GM10248 (cell line): ENCODE results near the gene SPEM2.

Source experiments
- CTCF ChIA-PET: fragments of 300-600 bp; sonication (Branson Sonifier 250); formaldehyde crosslinking; extraction: SDS; loops from one replicate; lab custom pipeline; 2021; ENCODE audit warnings: antibody characterized with exemption; lab: Yijun Ruan, JAX
- POLR2A ChIA-PET: fragments of 350-650 bp; sonication (Branson Sonifier 250); formaldehyde crosslinking; extraction: SDS; loops from one replicate; lab custom pipeline; 2020; ENCODE audit warnings: antibody characterized with exemption; lab: Yijun Ruan, JAX
- DNase-seq: peaks from one replicate; pipeline ENCODE4 v3.0.0; 2012; ENCODE audit errors: extremely low spot score
- TF ChIP-seq, protein P1 (sequence below): IDR thresholded peaks from 2 replicates; pipeline ENCODE4 v1.5.1; 2012; ENCODE audit warnings: mild to moderate bottlenecking, low read depth; ENCODE audit errors: extremely low read depth, missing control alignments, control extremely low read depth

SPEM2 gene

DNA sequence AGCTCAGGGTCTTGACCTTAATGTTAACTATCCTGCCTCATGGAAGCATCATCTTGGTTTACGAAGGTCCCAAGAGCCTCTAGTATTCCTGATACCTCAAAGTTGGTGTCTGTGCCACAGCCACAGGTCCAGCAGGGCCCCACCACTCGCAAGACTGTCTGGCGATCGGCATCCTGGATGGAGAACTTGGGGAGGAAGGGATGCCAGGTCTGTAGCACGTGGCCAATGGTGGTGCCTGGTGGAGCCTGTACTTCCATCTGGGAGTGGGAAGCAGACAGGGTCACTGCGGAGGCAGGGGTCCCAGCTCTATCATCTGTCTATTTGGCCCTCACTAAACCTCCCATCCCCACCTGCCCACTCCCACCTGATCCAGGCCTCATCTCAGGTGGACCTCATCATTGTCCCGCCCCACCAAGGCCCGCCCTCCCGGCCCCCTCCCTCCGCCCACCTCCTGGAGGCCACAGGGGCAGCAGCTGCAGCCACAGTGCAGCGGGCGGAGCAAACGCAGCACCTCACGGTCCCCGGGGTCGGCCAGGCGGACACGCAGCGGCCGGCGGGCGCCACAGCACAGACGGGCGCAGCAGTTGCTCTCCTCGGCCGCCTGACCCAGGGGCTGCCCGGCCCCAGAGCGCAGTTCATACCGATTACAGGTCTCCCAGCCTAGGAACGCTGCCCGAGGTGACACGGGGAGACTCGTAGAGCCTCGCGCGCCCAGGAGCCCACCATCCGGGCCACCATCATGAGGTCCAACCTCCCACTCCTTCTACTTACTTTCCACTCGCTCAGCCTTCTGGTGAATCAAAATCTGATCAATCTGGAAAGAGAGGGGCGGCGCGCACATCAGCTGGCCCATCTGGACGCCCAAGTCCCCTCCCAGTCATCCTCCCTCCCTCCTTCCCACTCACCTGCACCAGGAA lies 32.5 kb upstream of the SPEM2 start:
- POLR2A ChIA-PET, result no interaction called here
- CTCF ChIA-PET, result interaction anchor here (1.6 kb wide), 2 partner anchors 37 kb away, joined by 5 to 8 read pairs; partner anchors contain the start of gene TMEM95
- DNase-seq, result no peak
- TF ChIP-seq, protein P1, sequence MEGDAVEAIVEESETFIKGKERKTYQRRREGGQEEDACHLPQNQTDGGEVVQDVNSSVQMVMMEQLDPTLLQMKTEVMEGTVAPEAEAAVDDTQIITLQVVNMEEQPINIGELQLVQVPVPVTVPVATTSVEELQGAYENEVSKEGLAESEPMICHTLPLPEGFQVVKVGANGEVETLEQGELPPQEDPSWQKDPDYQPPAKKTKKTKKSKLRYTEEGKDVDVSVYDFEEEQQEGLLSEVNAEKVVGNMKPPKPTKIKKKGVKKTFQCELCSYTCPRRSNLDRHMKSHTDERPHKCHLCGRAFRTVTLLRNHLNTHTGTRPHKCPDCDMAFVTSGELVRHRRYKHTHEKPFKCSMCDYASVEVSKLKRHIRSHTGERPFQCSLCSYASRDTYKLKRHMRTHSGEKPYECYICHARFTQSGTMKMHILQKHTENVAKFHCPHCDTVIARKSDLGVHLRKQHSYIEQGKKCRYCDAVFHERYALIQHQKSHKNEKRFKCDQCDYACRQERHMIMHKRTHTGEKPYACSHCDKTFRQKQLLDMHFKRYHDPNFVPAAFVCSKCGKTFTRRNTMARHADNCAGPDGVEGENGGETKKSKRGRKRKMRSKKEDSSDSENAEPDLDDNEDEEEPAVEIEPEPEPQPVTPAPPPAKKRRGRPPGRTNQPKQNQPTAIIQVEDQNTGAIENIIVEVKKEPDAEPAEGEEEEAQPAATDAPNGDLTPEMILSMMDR, result no peak

- TF ChIP-seq, protein P1, result peak; percentile 19
- peak; percentile 80 for DNase-seq
- CTCF ChIA-PET, result interaction anchor here (1.3 to 1.9 kb wide), 3 partner anchors 9 to 38 kb away, joined by 3 to 5 read pairs (median 4); partner anchors contain the start of genes TMEM256 and TMEM95
Measured at GRCh38 chr17:7393613-7394451, 31.6 kb upstream of the SPEM2 start.

GRCh38 chr17:7394452-7395191 lies 30.8 kb upstream of the SPEM2 start, which contains the start of gene PLSCR3:
PLSCR3 (minus strand) TSS chr17:7394525; CDS start chr17:7394110, 415 bp downstream.
- CTCF ChIA-PET, result interaction anchor here (1.3 to 1.9 kb wide), 4 partner anchors 8 to 39 kb away, joined by 3 to 5 read pairs (median 4); partner anchors contain the start of genes TMEM256 and TMEM95
- peak; percentile 96 for DNase-seq
- TF ChIP-seq, protein P1, result no peak
- POLR2A ChIA-PET, result interaction anchor here (1.0 kb wide), 1 partner anchor 9 kb away, joined by 10 read pairs; the partner anchor contains the start of gene TMEM256

More at GRCh38 chr17:7393613-7394451, 31.6 kb upstream of the SPEM2 start:
- POLR2A ChIA-PET, result interaction anchor here (1.0 kb wide), 1 partner anchor 10 kb away, joined by 10 read pairs; the partner anchor contains the start of gene TMEM256

GRCh38 chr17:7396147-7396546 lies 29.3 kb upstream of the SPEM2 start:
- DNase-seq, result no peak
- POLR2A ChIA-PET, result interaction anchor here (0.6 kb wide), 1 partner anchor 135 kb away, joined by 3 read pairs; no protein-coding TSS in a partner anchor
- CTCF ChIA-PET, result interaction anchor here (1.0 to 1.9 kb wide), 2 partner anchors 10 to 183 kb away, joined by 3 to 4 read pairs; partner anchors contain the start of gene CD68
- TF ChIP-seq, protein P1, result no peak

GRCh38 chr17:7398612-7399011 lies 26.8 kb upstream of the SPEM2 start:
- POLR2A ChIA-PET, result interaction anchor here (0.6 kb wide), 2 partner anchors 23 to 149 kb away, joined by 3 read pairs; no protein-coding TSS in a partner anchor
- DNase-seq, result no peak
- CTCF ChIA-PET, result interaction anchor here (1.2 to 3.2 kb wide), 4 partner anchors 8 to 190 kb away, joined by 3 to 12 read pairs (median 4); no protein-coding TSS in a partner anchor
- TF ChIP-seq, protein P1, result no peak
